Keratinocyte (primary cell): ENCODE results near the gene LONP2. TPM values are rescaled to one million over a fixed set of nuclear protein-coding genes. Genes with fewer than 3 reads are reported as not detected.
A peak's percentile ranks its signal among the peaks of the same experiment; 100 is the strongest.

ENCODE experiments used
- DNase-seq: peaks from one replicate; pipeline ENCODE4 v3.0.0-alpha.2; 2011; ENCODE audit warnings: low read depth, missing footprints, low spot score
- FAIRE-seq: peaks from 2 replicates; lab custom pipeline; 2011; peaks lifted over from hg19 to GRCh38; lab: Jason Lieb, UNC
- H2AFZ ChIP-seq: 2 replicates; pipeline ENCODE4 v1.6.0; 2012; ENCODE audit warnings: low read length, control low read depth, inconsistent platforms; ENCODE audit not compliant: control insufficient read depth
- H3K27ac ChIP-seq: 2 replicates; pipeline ENCODE4 v1.5.1; 2011; ENCODE audit warnings: low read length; ENCODE audit not compliant: control insufficient read depth, insufficient read depth
- H3K27me3 ChIP-seq: 3 replicates; pipeline ENCODE4 v1.6.0; 2011; ENCODE audit warnings: low read length; ENCODE audit not compliant: control insufficient read depth, insufficient read depth; ENCODE audit errors: extremely low read depth
- H3K36me3 ChIP-seq, 2 experiments: 2 replicates in 1 of 2; 3 replicates in 1 of 2; pipeline ENCODE4 v1.5.1; 2011; ENCODE audit warnings: low read length in 2 of 2, mild to moderate bottlenecking in 1 of 2; ENCODE audit not compliant: control insufficient read depth in 2 of 2, insufficient read depth in 2 of 2; ENCODE audit errors: extremely low read depth in 1 of 2
- H3K4me1 ChIP-seq: 3 replicates; pipeline ENCODE4 v1.5.1; 2011; ENCODE audit warnings: low read length; ENCODE audit not compliant: control insufficient read depth, insufficient read depth; ENCODE audit errors: extremely low read depth
- H3K4me2 ChIP-seq: 3 replicates; pipeline ENCODE4 v1.6.0; 2011; ENCODE audit warnings: low read depth, low read length; ENCODE audit not compliant: control insufficient read depth, insufficient read depth; ENCODE audit errors: extremely low read depth
- H3K4me3 ChIP-seq, 3 experiments: fragments of 200-600 bp in 1 of 3; sonication (generic) in 1 of 3; 2 replicates in 2 of 3; 3 replicates in 1 of 3; pipeline ENCODE4 v1.5.1; 2011 to 2016; ENCODE audit warnings: low read length in 3 of 3, mild to moderate bottlenecking in 3 of 3, control low read depth in 2 of 3, inconsistent platforms in 1 of 3, low read depth in 1 of 3, mixed read lengths in 1 of 3, mixed run types in 1 of 3, moderate library complexity in 1 of 3; ENCODE audit not compliant: control insufficient read depth in 2 of 3, insufficient read depth in 2 of 3; ENCODE audit errors: extremely low read depth in 1 of 3
- H3K79me2 ChIP-seq: 2 replicates; pipeline ENCODE4 v1.6.0; 2012; ENCODE audit warnings: low read length; ENCODE audit not compliant: control insufficient read depth, insufficient read depth
- H3K9ac ChIP-seq: 3 replicates; pipeline ENCODE4 v1.6.0; 2011; ENCODE audit warnings: low read length; ENCODE audit not compliant: control insufficient read depth, insufficient read depth; ENCODE audit errors: extremely low read depth
- H3K9me1 ChIP-seq: 3 replicates; pipeline ENCODE4 v1.6.0; 2011; ENCODE audit warnings: low read length; ENCODE audit not compliant: control insufficient read depth, insufficient read depth; ENCODE audit errors: extremely low read depth
- H3K9me3 ChIP-seq: 2 replicates; pipeline ENCODE4 v1.5.1; 2012; ENCODE audit warnings: low read depth, low read length; ENCODE audit not compliant: control insufficient read depth
- H4K20me1 ChIP-seq: 3 replicates; pipeline ENCODE4 v1.6.0; 2011; ENCODE audit warnings: low read length; ENCODE audit not compliant: control insufficient read depth, insufficient read depth; ENCODE audit errors: extremely low read depth
- EZH2 ChIP-seq: IDR thresholded peaks from one replicate; pipeline ENCODE4 v1.6.1; 2012; ENCODE audit warnings: inconsistent platforms, mild to moderate bottlenecking, low read length, moderate library complexity
- dilution Hi-C: fragments of 300-500 bp; cut with MboI; formaldehyde crosslinking; loops from one replicate; pipeline ENCODE4 v1.7.0; 2020; ENCODE audit warnings: low sequenced_read_pairs; ENCODE audit not compliant: extremely low pct_ligation_motif_present
- polyA plus RNA-seq, 5 experiments: library from polyadenylated mRNA; depleted of rRNA in 3 of 5; stranded (reverse) in 3 of 5; stranded (forward) in 1 of 5; unstranded in 1 of 5; fragments of >200 nt; gene quantifications; 1 replicate in 1 of 5; 2 replicates in 3 of 5; 3 replicates in 1 of 5; pipeline versions ENCODE4 v1.2.1 to v1.2.3, GENCODE V29; 2011 to 2012; ENCODE audit warnings: missing spikeins in 2 of 5, low read depth in 1 of 5, low replicate concordance in 1 of 5
- TF ChIP-seq, protein P1 (sequence below), 3 experiments: IDR thresholded peaks in 1 of 3; conservative IDR thresholded peaks in 1 of 3; optimal IDR thresholded peaks in 1 of 3; 2 replicates in 2 of 3; 3 replicates in 1 of 3; pipeline versions ENCODE3 to v1.5.1; 2011; ENCODE audit warnings: low read length in 3 of 3, mild to moderate bottlenecking in 3 of 3, moderate library complexity in 2 of 3, control low read depth in 1 of 3, inconsistent platforms in 1 of 3; ENCODE audit not compliant: insufficient read depth in 2 of 3; ENCODE audit errors: extremely low read depth in 1 of 3

The LONP2 gene
- polyA plus RNA-seq, 1 donor (not counting 4 experiments of a cell fraction or from before 2014, with no cell fraction given) = 49.4 TPM

GRCh38 chr16:48212033-48212432, 32.1 kb upstream of the LONP2 start:
- Histone ChIP-seq H3K4me3 (no peak overlapping the region), H4K20me1 (no peaks in the 10 kb centered on the region), H3K36me3 (no peaks in the 10 kb centered on the region), H3K27ac (no peak overlapping the region), H2AFZ (no peak overlapping the region), H3K27me3 (peaks cover 2% of the 10 kb centered on the region), H3K9me3 (no peaks in the 10 kb centered on the region), H3K79me2 (no peaks in the 10 kb centered on the region), H3K9ac (no peak overlapping the region), H3K4me2 (no peak overlapping the region), H3K9me1 (no peaks in the 10 kb centered on the region), H3K4me1 (peaks cover under 1% of the 10 kb centered on the region)
- TF ChIP-seq, protein P1, sequence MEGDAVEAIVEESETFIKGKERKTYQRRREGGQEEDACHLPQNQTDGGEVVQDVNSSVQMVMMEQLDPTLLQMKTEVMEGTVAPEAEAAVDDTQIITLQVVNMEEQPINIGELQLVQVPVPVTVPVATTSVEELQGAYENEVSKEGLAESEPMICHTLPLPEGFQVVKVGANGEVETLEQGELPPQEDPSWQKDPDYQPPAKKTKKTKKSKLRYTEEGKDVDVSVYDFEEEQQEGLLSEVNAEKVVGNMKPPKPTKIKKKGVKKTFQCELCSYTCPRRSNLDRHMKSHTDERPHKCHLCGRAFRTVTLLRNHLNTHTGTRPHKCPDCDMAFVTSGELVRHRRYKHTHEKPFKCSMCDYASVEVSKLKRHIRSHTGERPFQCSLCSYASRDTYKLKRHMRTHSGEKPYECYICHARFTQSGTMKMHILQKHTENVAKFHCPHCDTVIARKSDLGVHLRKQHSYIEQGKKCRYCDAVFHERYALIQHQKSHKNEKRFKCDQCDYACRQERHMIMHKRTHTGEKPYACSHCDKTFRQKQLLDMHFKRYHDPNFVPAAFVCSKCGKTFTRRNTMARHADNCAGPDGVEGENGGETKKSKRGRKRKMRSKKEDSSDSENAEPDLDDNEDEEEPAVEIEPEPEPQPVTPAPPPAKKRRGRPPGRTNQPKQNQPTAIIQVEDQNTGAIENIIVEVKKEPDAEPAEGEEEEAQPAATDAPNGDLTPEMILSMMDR (optimal IDR thresholded peaks at IDR 0.05 in 1 of 3, IDR thresholded peaks at IDR 0.05 in 1 of 3, conservative IDR thresholded peaks at IDR 0.05 in 1 of 3; ENCODE audit: extremely low read depth in 1 of 3, insufficient read depth in 2 of 3, low read length in 3 of 3) = no peak
- TF ChIP-seq EZH2 = no peak
- dilution Hi-C loops = no loop called here
- no peak for DNase-seq
- peak; percentile 20 for FAIRE-seq

GRCh38 chr16:48215738-48216137, 28.4 kb upstream of the LONP2 start:
- H2AFZ ChIP-seq = no peak overlapping the region
- H3K36me3 ChIP-seq = no peaks in the 10 kb centered on the region
- H3K9me3 ChIP-seq = no peaks in the 10 kb centered on the region
- no peak for FAIRE-seq
- TF ChIP-seq, protein P1 (optimal IDR thresholded peaks at IDR 0.05 in 1 of 3, IDR thresholded peaks at IDR 0.05 in 1 of 3, conservative IDR thresholded peaks at IDR 0.05 in 1 of 3; ENCODE audit: extremely low read depth in 1 of 3, insufficient read depth in 2 of 3, low read length in 3 of 3) = no peak
- no peak overlapping the region for H3K4me2 ChIP-seq
- H3K9me1 ChIP-seq = no peaks in the 10 kb centered on the region
- no peaks in the 10 kb centered on the region for H3K4me1 ChIP-seq
- H3K79me2 ChIP-seq = no peaks in the 10 kb centered on the region
- no peak overlapping the region for H3K27ac ChIP-seq
- dilution Hi-C loops = no loop called here
- DNase-seq = no peak
- H3K4me3 ChIP-seq = no peak overlapping the region
- no peak overlapping the region for H3K9ac ChIP-seq
- H3K27me3 ChIP-seq = no peaks in the 10 kb centered on the region
- H4K20me1 ChIP-seq = no peaks in the 10 kb centered on the region
